Heart left ventricle (tissue), 16 donors: ENCODE data around the gene ZNF165. TPM values are rescaled to one million over a fixed set of nuclear protein-coding genes. Genes with fewer than 3 reads are reported as not detected.
"Not testable (repeated sequence)": the region's sequence is repeated elsewhere in the genome, so short reads cannot be mapped to it uniquely, and the experiment has no call there.

Source experiments
- ATAC-seq, 4 donors: fragments of 200-7000 bp; cut with Tn5 transposase; one replicate each; pipeline ENCODE4 v1.9.1; 2020 to 2022; ENCODE audit warnings: moderate library complexity in 4 of 4, mild to moderate bottlenecking in 3 of 4, moderate number of reproducible peaks in 1 of 4
- DNase-seq, 5 donors: peaks; one replicate each; pipeline ENCODE4 v3.0.0-alpha.2; 2020
- H3K27ac ChIP-seq, 12 donors: fragments of 200-600 bp; sonication (generic) in 4 of 12; one replicate each; pipeline versions ENCODE4 v1.5.0 to v1.8.0; 2016 to 2022; ENCODE audit warnings: mild to moderate bottlenecking in 2 of 12
- H3K27me3 ChIP-seq, 9 donors: fragments of 200-600 bp; sonication (generic) in 2 of 9; one replicate each; pipeline versions ENCODE4 v1.5.1 to v1.8.0; 2016 to 2022; ENCODE audit warnings: mild to moderate bottlenecking in 3 of 9
- H3K36me3 ChIP-seq, 9 donors: fragments of 200-600 bp; sonication (generic) in 2 of 9; one replicate each; pipeline versions ENCODE4 v1.5.0 to v1.8.0; 2018 to 2022; ENCODE audit warnings: mild to moderate bottlenecking in 2 of 9
- H3K4me1 ChIP-seq, 12 donors: fragments of 200-600 bp; sonication (generic) in 4 of 12; one replicate each; pipeline versions ENCODE4 v1.5.0 to v1.8.0; 2016 to 2022; ENCODE audit warnings: mild to moderate bottlenecking in 3 of 12
- H3K4me3 ChIP-seq, 12 donors: fragments of 200-600 bp; sonication (generic) in 4 of 12; one replicate each; pipeline versions ENCODE4 v1.5.0 to v1.8.0; 2017 to 2022; ENCODE audit warnings: mild to moderate bottlenecking in 9 of 12, moderate library complexity in 4 of 12
- H3K9me3 ChIP-seq, 12 donors: fragments of 200-600 bp; sonication (generic) in 4 of 12; one replicate each; pipeline versions ENCODE4 v1.5.0 to v1.8.0; 2016 to 2022; ENCODE audit warnings: mild to moderate bottlenecking in 1 of 12
- POLR2A ChIP-seq, 2 donors: fragments of 450-650 bp; IDR thresholded peaks; one replicate each; pipeline ENCODE4 v1.6.1; 2017; ENCODE audit warnings: antibody characterized with exemption in 2 of 2, mild to moderate bottlenecking in 2 of 2, moderate library complexity in 2 of 2
- WGBS, 4 donors: extraction: QIAGEN DNeasy Blood & Tissue Kit in 2 of 4; methylation state at CpG; one replicate each; pipeline versions ENCODE4 v1.1.5 to v1.1.7; 2013 to 2018; 5-methylcytosine and 5-hydroxymethylcytosine counted together
- intact Hi-C, 10 donors: fragments of 100-400 bp; cut with DNase I; formaldehyde crosslinking; loops; one replicate each; pipeline versions ENCODE4 v1.11.1 to v1.14.2; 2022
- polyA plus RNA-seq, 2 donors: library from polyadenylated mRNA; stranded (reverse); fragments of 200-250 nt; gene quantifications; one replicate each; pipeline ENCODE4 v1.2.3, GENCODE V29; 2013
- total RNA-seq, 9 donors: library from RNA; depleted of rRNA in 2 of 9; stranded (reverse); fragments of >200 nt in 2 of 9; fragmentation: NEBNext Ultra II Directional in 3 of 9; extraction: Animal tissue kit (Norgen Biotek cat#: 25700) in 3 of 9; gene quantifications; one replicate each; pipeline versions ENCODE4 v1.1.0 to v1.2.4, GENCODE V29; 2016 to 2023
- TF ChIP-seq, protein P1 (sequence below), 12 donors: fragments of 200-600 bp; sonication (generic) in 4 of 12; IDR thresholded peaks; one replicate each; pipeline versions ENCODE4 v1.5.0 to v1.8.0; 2018 to 2022; ENCODE audit warnings: antibody characterized with exemption in 12 of 12, mild to moderate bottlenecking in 5 of 12
- donor health status: ischemic (EF 13 %, LVEDD 7.1; RV severe dilation, severe dysfunction).
- donor health status: healthy with polysubstance abuse.
- donor health status: DM: no; HTN: yes; CAD: no.
- donor health status: DM: no; HTN: no; CAD: no.
- donor health status: ischemic (EF 25% LVEDD 6.9; RV normal size, moderate dysfunction).
- donor health status: ischemic (EF 25% LVEDD 5.7; RV mildly dilated, moderate dysfunction).
- donor health status: healthy.
- donor health status: DM: yes; HTN: yes; CAD: no.
- donor health status: ischemic (EF 35%, LVEDD 5.7; RV mildly dilated, moderate dysfunction).
- donor health status: nonischemic (EF 11% LVEDD 7.7; RV severe dilation, severe dysfunction).
- donor health status: DM: yes; HTN: yes; CAD: no.
- donor health status: PGD.
- donor health status: ischemic (EF 29% LVEDD 5.4; RV normal size, mild dysfunction).
- donor health status: nonischemic (EF 23%, LVEDD 6.1; RV moderate dilation, normal function).

The ZNF165 gene
- total and polyA plus RNA-seq, 11 donors: 0.18 to 0.88 (median 0.46) TPM

DNA sequence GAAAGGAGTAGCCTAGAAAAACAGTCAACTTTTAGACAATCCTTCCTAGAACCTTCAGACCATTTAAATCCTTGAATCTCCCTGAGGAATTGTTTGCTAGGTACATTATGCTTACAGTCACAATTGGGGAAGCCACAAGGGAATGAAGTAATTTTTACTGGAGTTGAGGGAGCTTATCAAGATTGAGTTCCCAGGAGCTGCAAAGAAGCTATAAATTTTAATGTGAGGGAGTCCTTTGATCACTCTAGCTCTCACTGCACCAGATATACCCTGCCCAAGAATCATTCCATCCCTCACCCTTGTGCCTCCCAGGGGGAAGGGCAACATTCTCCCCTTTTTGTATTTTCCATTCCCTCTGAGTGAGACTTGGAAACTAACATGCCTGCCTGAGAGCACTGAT lies 12.3 kb upstream of the ZNF165 start:
- Histone ChIP-seq H3K36me3 (no peaks in the 10 kb centered on the region), H3K9me3 (no peaks in the 10 kb centered on the region), H3K27ac (no peak overlapping the region), H3K4me1 (no peaks in the 10 kb centered on the region), H3K27me3 (peaks cover 0 to 36% (median 0%) of the 10 kb centered on the region in 9 donors), H3K4me3 (no peak overlapping the region)
- TF ChIP-seq, protein P1, sequence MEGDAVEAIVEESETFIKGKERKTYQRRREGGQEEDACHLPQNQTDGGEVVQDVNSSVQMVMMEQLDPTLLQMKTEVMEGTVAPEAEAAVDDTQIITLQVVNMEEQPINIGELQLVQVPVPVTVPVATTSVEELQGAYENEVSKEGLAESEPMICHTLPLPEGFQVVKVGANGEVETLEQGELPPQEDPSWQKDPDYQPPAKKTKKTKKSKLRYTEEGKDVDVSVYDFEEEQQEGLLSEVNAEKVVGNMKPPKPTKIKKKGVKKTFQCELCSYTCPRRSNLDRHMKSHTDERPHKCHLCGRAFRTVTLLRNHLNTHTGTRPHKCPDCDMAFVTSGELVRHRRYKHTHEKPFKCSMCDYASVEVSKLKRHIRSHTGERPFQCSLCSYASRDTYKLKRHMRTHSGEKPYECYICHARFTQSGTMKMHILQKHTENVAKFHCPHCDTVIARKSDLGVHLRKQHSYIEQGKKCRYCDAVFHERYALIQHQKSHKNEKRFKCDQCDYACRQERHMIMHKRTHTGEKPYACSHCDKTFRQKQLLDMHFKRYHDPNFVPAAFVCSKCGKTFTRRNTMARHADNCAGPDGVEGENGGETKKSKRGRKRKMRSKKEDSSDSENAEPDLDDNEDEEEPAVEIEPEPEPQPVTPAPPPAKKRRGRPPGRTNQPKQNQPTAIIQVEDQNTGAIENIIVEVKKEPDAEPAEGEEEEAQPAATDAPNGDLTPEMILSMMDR (IDR thresholded peaks at IDR 0.05): no peak
- ATAC-seq (no peak), DNase-seq (no peak)
- intact Hi-C loops: loop anchor here in 1 of 10 donors (10.0 kb wide), 1 partner anchor 1453 kb away; no protein-coding TSS in a partner anchor

DNA sequence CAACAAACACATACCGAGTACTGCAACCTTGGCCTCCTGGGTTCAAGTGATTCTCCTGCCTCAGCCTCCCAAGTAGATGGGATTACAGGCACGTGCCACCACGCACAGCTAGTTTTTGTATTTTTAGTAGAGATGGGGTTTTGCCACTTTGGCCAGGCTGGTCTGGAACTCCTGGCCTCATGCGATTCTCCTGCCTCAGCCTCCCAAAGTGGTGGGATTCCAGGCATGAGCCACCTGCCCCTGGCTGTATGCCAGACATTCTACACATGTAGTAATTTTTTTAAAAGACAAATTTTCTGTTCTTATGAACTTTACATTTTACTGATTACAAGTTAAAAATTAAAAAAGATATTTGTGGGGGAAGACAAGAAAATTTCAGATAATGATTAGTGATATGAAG lies 9.4 kb upstream of the ZNF165 start:
- H3K27me3 ChIP-seq: peaks cover 0 to 36% (median 0%) of the 10 kb centered on the region in 9 donors
- 81 to 84% (median 82%) methylated on average over 4 of the region's 4 CpGs for WGBS, 4 donors

DNA sequence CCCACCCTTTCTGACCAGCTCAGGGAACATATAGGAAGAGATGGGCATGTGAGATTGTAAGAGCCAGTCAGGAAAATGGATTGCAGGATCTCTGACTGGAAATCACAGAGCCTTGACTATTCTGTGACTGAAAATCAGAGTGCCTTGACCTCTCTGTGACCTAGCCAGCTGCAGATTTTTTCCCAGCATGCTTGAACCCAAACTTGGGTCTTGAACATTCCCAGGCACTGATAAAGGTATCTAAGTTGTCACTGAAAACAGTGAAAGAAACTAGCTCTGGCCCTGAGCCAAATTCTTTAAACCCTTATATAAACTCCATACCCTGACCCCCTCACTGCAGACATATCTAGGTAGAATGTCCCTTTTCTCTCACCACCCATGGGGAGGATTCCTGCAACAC lies 2.3 kb upstream of the ZNF165 start:
- no peaks in the 10 kb centered on the region for H3K9me3 ChIP-seq
- intact Hi-C loops: no loop called here
- ATAC-seq (no peak), DNase-seq (no peak)
- H3K4me1 ChIP-seq: peaks cover 0 to 16% (median 6%) of the 10 kb centered on the region in 12 donors
- H3K36me3 ChIP-seq: no peaks in the 10 kb centered on the region
- no peak overlapping the region for H3K4me3 ChIP-seq
- no peaks in the 10 kb centered on the region for H3K27me3 ChIP-seq
- no peak overlapping the region for H3K27ac ChIP-seq
- no peak for TF ChIP-seq POLR2A (IDR thresholded peaks at IDR 0.05)
- TF ChIP-seq, protein P1 (IDR thresholded peaks at IDR 0.05): no peak

More for the DNA sequence above, 9.4 kb upstream of the ZNF165 start:
- intact Hi-C loops, H3K4me1 ChIP-seq, H3K9me3 ChIP-seq, H3K27ac ChIP-seq, H3K36me3 ChIP-seq, H3K4me3 ChIP-seq, ATAC-seq, DNase-seq: not testable (repeated sequence)

DNA sequence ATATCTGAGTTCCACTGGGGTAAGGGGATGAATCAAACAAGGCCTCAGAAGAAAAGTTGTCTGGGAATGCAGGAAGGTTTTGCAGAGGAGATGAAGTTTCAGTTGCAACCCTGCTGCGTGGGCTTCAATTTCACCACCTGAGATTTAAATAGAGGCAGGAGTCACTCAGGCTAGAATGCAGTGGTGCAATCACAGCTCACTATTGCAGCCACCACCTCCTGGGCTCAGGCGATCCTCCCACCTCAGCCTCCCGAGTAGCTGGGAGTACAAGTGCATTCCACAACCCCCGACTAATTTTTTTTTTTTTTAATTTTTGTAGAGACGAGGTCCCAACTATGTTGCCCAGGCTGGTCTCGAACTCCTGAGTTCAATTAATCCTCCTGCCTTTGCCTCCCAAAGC lies 1.5 kb upstream of the ZNF165 start:
- Histone ChIP-seq H3K27ac (no peak overlapping the region), H3K9me3 (no peaks in the 10 kb centered on the region), H3K4me3 (no peak overlapping the region), H3K36me3 (no peaks in the 10 kb centered on the region), H3K27me3 (no peaks in the 10 kb centered on the region), H3K4me1 (peaks cover 0 to 16% (median 6%) of the 10 kb centered on the region in 12 donors)
- TF ChIP-seq, protein P1 (IDR thresholded peaks at IDR 0.05): no peak
- no peak for TF ChIP-seq POLR2A (IDR thresholded peaks at IDR 0.05)
- no peak for DNase-seq
- 76 to 86% (median 81%) methylated on average over 6 of the region's 6 CpGs for WGBS, 4 donors
- no peak for ATAC-seq
- intact Hi-C loops: no loop called here
